Nephron (organoid): Measurements from ENCODE around the gene HOMER1.

Experiments
- H3K27ac Mint-ChIP-seq, 3 experiments: 2 replicates each; pipeline ENCODE4 v1.8.0; 2020; ENCODE audit warnings: mixed read lengths in 3 of 3, mild to moderate bottlenecking in 2 of 3, moderate library complexity in 1 of 3
- H3K27me3 Mint-ChIP-seq: 2 replicates; pipeline ENCODE4 v1.8.0; 2021; ENCODE audit warnings: low read depth, mild to moderate bottlenecking, moderate library complexity, mixed read lengths
- H3K36me3 Mint-ChIP-seq: 2 replicates; pipeline ENCODE4 v1.8.0; 2020; ENCODE audit warnings: low read depth, mixed read lengths
- H3K4me1 Mint-ChIP-seq: 2 replicates; pipeline ENCODE4 v1.8.0; 2020; ENCODE audit warnings: mixed read lengths
- H3K4me3 Mint-ChIP-seq, 3 experiments: 2 replicates each; pipeline ENCODE4 v1.8.0; 2020; ENCODE audit warnings: mild to moderate bottlenecking in 3 of 3, mixed read lengths in 3 of 3, moderate library complexity in 2 of 3
- H3K9me3 Mint-ChIP-seq: 2 replicates; pipeline ENCODE4 v1.8.0; 2020; ENCODE audit warnings: mixed read lengths
- CTCF ChIP-seq, 3 experiments: fragments of 200-600 bp; sonication (generic); IDR thresholded peaks; one replicate each; pipeline ENCODE4 v1.5.0; 2021; ENCODE audit warnings: antibody characterized with exemption in 3 of 3; ENCODE audit not compliant: unreplicated experiment in 3 of 3

HOMER1 gene

GRCh38 chr5:79464695-79465332, 49.1 kb downstream of the HOMER1 start:
- H3K36me3 Mint-ChIP-seq: no peaks in the 10 kb centered on the region
- no peaks in the 10 kb centered on the region for H3K9me3 Mint-ChIP-seq
- H3K4me3 Mint-ChIP-seq: no peak overlapping the region
- peak; percentile 52 to 78 (median 62) for TF ChIP-seq CTCF (IDR thresholded peaks at IDR 0.05; ENCODE audit: unreplicated experiment in 3 of 3)
- no peak overlapping the region for H3K27ac Mint-ChIP-seq
- peaks cover 8% of the 10 kb centered on the region for H3K4me1 Mint-ChIP-seq
- no peaks in the 10 kb centered on the region for H3K27me3 Mint-ChIP-seq

DNA sequence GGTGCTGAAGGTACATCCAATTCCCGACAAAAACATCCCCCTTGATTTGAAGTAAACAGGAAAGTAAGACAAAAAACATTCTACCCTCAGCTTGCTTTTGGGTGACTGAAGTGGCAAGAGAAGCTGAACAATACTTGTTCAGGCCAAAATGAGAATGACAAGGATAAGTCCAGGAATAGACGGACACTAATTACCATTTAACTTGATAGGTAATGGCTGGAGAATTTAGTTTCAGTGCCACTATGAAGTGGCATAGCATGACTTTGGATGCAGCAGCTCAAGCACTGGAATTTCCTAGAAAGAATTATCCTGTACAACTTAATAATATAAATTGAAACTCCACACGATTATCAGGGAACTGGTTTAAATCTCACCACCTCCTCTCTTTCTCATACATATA, 49.7 kb downstream of the HOMER1 start:
- Mint-ChIP-seq H3K4me1 (peaks cover 6% of the 10 kb centered on the region), H3K4me3 (no peak overlapping the region), H3K27ac (no peak overlapping the region), H3K36me3 (no peaks in the 10 kb centered on the region), H3K9me3 (no peaks in the 10 kb centered on the region), H3K27me3 (no peaks in the 10 kb centered on the region)
- no peak for TF ChIP-seq CTCF (IDR thresholded peaks at IDR 0.05; ENCODE audit: unreplicated experiment in 3 of 3)

GRCh38 chr5:79459626-79460025, 54.3 kb downstream of the HOMER1 start:
- Mint-ChIP-seq H3K4me1 (no peaks in the 10 kb centered on the region), H3K9me3 (no peaks in the 10 kb centered on the region), H3K27me3 (no peaks in the 10 kb centered on the region), H3K4me3 (no peak overlapping the region), H3K27ac (no peak overlapping the region), H3K36me3 (peaks cover 8% of the 10 kb centered on the region)
- no peak for TF ChIP-seq CTCF (IDR thresholded peaks at IDR 0.05; ENCODE audit: unreplicated experiment in 3 of 3)

GRCh38 chr5:79456890-79457583, 56.9 kb downstream of the HOMER1 start:
- H3K27ac Mint-ChIP-seq: no peak overlapping the region
- no peaks in the 10 kb centered on the region for H3K27me3 Mint-ChIP-seq
- no peaks in the 10 kb centered on the region for H3K9me3 Mint-ChIP-seq
- H3K4me3 Mint-ChIP-seq: no peak overlapping the region
- H3K36me3 Mint-ChIP-seq: peaks cover 8% of the 10 kb centered on the region
- H3K4me1 Mint-ChIP-seq: no peaks in the 10 kb centered on the region
- no peak for TF ChIP-seq CTCF (IDR thresholded peaks at IDR 0.05; ENCODE audit: unreplicated experiment in 3 of 3)

GRCh38 chr5:79456400-79456799, 57.5 kb downstream of the HOMER1 start:
- Mint-ChIP-seq H3K27me3 (no peaks in the 10 kb centered on the region), H3K4me1 (no peaks in the 10 kb centered on the region), H3K36me3 (peaks cover 8% of the 10 kb centered on the region), H3K9me3 (no peaks in the 10 kb centered on the region), H3K27ac (no peak overlapping the region), H3K4me3 (no peak overlapping the region)
- TF ChIP-seq CTCF (IDR thresholded peaks at IDR 0.05; ENCODE audit: unreplicated experiment in 3 of 3): no peak

GRCh38 chr5:79454043-79454442, 59.9 kb downstream of the HOMER1 start:
- H3K4me3 Mint-ChIP-seq: no peak overlapping the region
- TF ChIP-seq CTCF (IDR thresholded peaks at IDR 0.05; ENCODE audit: unreplicated experiment in 3 of 3): no peak
- H3K9me3 Mint-ChIP-seq: no peaks in the 10 kb centered on the region
- H3K27me3 Mint-ChIP-seq: no peaks in the 10 kb centered on the region
- H3K27ac Mint-ChIP-seq: peak overlapping the region in 2 of 3 experiments; percentile 45 to 48
- H3K4me1 Mint-ChIP-seq: no peaks in the 10 kb centered on the region
- peaks cover 13% of the 10 kb centered on the region for H3K36me3 Mint-ChIP-seq
